AG09309 (cell line): ENCODE results near the gene PLPPR1.

ENCODE experiments used
- DNase-seq: peaks from one replicate; pipeline ENCODE4 v3.0.0-alpha.2; 2010; ENCODE audit warnings: low read depth
- H3K4me3 ChIP-seq: 2 replicates; pipeline ENCODE4 v1.5.1; 2011; ENCODE audit warnings: mild to moderate bottlenecking, low read depth, low read length, moderate library complexity; ENCODE audit not compliant: control insufficient read depth
- TF ChIP-seq, protein P1 (sequence below): IDR thresholded peaks from 2 replicates; pipeline ENCODE4 v1.5.1; 2011; ENCODE audit warnings: mild to moderate bottlenecking, low read depth, low read length, inconsistent platforms; ENCODE audit not compliant: insufficient read depth, control insufficient read depth; ENCODE audit errors: missing control alignments

Gene PLPPR1

DNA sequence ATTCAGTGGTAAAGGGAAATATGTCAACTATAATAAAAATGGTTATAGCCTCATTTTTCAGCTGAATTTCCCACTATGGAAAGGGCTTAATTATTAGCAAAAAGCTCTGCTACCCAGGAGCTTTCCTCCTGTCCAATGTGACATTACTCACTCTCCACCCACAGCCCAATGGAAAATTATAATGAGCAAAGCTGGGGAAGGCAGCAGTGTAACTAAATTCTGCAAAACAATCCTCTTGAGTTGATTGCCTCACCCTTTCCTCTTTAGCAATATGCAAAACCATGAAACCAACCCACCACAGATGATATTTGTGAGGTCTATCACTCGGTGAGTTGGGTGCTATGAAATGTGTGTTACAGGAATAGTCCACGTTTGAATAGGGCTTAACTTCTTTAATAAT lies 14.0 kb upstream of the PLPPR1 start:
- TF ChIP-seq, protein P1, sequence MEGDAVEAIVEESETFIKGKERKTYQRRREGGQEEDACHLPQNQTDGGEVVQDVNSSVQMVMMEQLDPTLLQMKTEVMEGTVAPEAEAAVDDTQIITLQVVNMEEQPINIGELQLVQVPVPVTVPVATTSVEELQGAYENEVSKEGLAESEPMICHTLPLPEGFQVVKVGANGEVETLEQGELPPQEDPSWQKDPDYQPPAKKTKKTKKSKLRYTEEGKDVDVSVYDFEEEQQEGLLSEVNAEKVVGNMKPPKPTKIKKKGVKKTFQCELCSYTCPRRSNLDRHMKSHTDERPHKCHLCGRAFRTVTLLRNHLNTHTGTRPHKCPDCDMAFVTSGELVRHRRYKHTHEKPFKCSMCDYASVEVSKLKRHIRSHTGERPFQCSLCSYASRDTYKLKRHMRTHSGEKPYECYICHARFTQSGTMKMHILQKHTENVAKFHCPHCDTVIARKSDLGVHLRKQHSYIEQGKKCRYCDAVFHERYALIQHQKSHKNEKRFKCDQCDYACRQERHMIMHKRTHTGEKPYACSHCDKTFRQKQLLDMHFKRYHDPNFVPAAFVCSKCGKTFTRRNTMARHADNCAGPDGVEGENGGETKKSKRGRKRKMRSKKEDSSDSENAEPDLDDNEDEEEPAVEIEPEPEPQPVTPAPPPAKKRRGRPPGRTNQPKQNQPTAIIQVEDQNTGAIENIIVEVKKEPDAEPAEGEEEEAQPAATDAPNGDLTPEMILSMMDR, result no peak
- H3K4me3 ChIP-seq, result no peak overlapping the region
- DNase-seq, result no peak

DNA sequence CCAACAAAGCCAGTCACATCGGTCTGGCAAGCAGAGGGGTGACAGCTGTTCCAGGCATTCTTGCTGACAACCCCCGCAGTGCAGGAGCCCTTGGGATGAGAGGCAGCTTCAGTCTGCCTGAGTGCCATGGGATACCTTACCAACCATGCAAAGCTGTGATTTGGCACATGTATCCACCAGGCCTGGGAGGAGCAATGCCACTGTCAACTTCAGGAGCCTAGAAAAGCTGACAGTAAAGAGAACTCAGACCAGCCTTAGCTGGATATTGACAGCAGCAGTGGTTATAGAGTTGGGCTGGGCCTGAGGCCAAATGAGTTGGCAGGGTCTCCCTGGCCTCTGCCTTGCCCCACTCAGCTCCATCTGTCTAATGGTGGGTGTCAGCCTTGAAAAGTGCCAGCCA lies 10.1 kb upstream of the PLPPR1 start:
- DNase-seq, result no peak
- TF ChIP-seq, protein P1, result no peak

DNA sequence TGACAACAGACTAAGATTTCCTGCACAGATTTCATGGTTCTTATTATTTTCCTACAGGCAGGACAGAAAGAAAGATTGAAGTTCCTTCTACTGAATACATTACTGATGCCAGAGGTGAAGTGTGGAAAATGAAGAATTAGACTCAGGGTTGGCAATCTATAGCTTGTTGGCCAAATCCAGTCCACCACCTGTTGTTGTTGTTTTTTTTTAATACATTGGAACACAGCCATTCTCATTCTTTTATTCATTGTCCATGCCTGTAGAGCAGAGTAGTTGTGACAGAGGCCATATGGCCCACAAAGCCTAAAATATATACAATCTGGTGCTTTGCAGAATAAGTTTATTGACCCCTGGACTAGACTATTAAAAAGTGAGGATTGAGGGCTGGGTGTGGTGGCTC lies 5.8 kb upstream of the PLPPR1 start:
- TF ChIP-seq, protein P1, result no peak
- DNase-seq, result no peak
- H3K4me3 ChIP-seq, result no peak overlapping the region

More for the DNA sequence above, 10.1 kb upstream of the PLPPR1 start:
- H3K4me3 ChIP-seq, result no peak overlapping the region

DNA sequence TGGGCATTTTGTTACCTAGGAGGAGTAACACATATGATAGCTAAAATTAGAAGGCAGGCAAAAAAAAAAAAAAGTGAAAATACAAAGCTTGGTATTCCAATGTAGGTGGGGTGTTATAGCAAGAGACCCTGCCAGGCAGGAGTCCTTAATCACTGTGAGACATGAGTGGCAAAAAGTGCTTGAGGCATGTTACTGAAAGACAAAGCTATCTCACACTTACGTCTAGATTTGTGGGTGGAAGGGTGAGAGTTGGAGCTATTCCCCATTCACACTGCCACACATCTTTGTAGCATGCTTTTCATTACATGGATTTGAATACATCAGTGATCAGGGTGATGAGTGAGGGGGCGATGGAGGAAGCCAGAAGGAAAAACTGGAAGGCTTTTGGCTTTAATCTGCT lies 2.6 kb upstream of the PLPPR1 start:
- TF ChIP-seq, protein P1, result no peak
- DNase-seq, result no peak
- H3K4me3 ChIP-seq, result no peak overlapping the region

DNA sequence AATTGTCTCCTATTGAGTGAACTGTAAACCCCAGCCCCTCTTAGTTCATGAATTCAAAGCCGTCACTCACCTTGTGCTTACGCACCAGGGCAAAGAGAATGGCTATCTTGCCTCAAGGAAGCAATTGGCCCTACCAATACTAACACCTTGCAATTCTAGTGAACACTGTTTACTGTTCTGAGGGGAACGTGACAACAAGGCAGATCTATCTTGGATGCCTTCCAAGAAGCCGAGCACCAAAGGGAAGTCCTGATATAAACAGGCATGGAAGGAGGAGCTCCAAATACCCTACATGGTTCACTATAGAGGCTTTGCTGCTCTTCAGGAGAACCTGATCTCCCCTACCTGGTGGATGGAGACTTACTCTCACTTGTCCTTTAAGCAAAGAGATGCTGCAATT lies 1.7 kb upstream of the PLPPR1 start:
- H3K4me3 ChIP-seq, result no peak overlapping the region
- TF ChIP-seq, protein P1, result no peak
- no peak for DNase-seq

DNA sequence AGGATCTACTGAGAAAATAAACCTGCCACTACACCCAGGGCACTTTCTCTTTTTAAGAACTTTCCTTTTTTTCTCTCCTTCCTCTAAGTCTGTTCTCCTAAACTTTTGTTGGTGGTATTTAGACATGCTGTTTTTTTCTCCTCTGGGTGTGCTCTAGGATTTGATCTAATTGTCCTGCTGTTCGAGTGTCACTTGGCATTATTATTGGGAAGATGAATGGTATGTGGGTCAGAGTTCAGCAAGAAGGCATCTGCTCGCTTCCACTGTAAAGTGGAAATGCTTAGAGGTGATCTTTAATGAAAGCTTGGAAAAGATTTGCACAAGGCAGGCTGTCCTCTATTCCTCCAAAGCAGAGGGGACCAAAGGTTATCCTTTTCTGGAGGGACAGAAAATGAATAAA lies 1.3 kb upstream of the PLPPR1 start:
- TF ChIP-seq, protein P1, result no peak
- H3K4me3 ChIP-seq, result no peak overlapping the region
- DNase-seq, result no peak
